HG03159 (cell line): ENCODE results near the gene RHBDD3.

Experiments used
- ATAC-seq: cut with Tn5 transposase; IDR thresholded peaks from one replicate; pipeline ENCODE4 v1.9.1; 2021; ENCODE audit warnings: mild to moderate bottlenecking, moderate library complexity; ENCODE audit not compliant: unreplicated experiment

Gene RHBDD3

GRCh38 chr22:29267858-29268510, at the start of gene RHBDD3, which contains the start of gene EWSR1:
Gene RHBDD3 (minus strand): TSS chr22:29267981. CDS start chr22:29265626, 2,355 bp downstream.
Gene EWSR1 (plus strand): TSS chr22:29268268. CDS start chr22:29268337, 69 bp downstream.
- ATAC-seq = peak; percentile 79

- no peak for ATAC-seq
Measured at GRCh38 chr22:29316141-29316828, 48.5 kb upstream of the RHBDD3 start.

GRCh38 chr22:29315286-29316140, 47.7 kb upstream of the RHBDD3 start, which contains the start of gene RASL10A:
Gene RASL10A (minus strand): TSS chr22:29315697. CDS start chr22:29315246, 451 bp downstream.
- no peak for ATAC-seq

GRCh38 chr22:29314537-29315285, 46.9 kb upstream of the RHBDD3 start:
- no peak for ATAC-seq

- no peak for ATAC-seq
Measured at GRCh38 chr22:29313576-29314466, 46.0 kb upstream of the RHBDD3 start.

- no peak for ATAC-seq
Measured at GRCh38 chr22:29313126-29313575, 45.4 kb upstream of the RHBDD3 start.

GRCh38 chr22:29312218-29313125, 44.7 kb upstream of the RHBDD3 start:
- ATAC-seq = no peak

- ATAC-seq = no peak
Measured at GRCh38 chr22:29311464-29312217, 43.9 kb upstream of the RHBDD3 start.

- ATAC-seq = no peak
Measured at GRCh38 chr22:29310863-29311339, 43.1 kb upstream of the RHBDD3 start.

GRCh38 chr22:29310065-29310862, 42.5 kb upstream of the RHBDD3 start:
- ATAC-seq = no peak

- ATAC-seq = no peak
Measured at GRCh38 chr22:29309332-29310064, 41.7 kb upstream of the RHBDD3 start.

GRCh38 chr22:29308791-29309262, 41.0 kb upstream of the RHBDD3 start:
- ATAC-seq = no peak

GRCh38 chr22:29308148-29308790, 40.5 kb upstream of the RHBDD3 start:
- ATAC-seq = no peak

- ATAC-seq = no peak
Measured at GRCh38 chr22:29307596-29308147, 39.9 kb upstream of the RHBDD3 start.
